Lower lobe of right lung (tissue), 2 donors: Measurements from ENCODE around the gene TBCB. TPM values are rescaled to one million over a fixed set of nuclear protein-coding genes. Genes with fewer than 3 reads are reported as not detected.

Source experiments
- ATAC-seq, 2 donors: fragments of 200-7000 bp; cut with Tn5 transposase; one replicate each; pipeline ENCODE4 v1.9.1; 2020 to 2022; ENCODE audit warnings: mild to moderate bottlenecking in 2 of 2, moderate library complexity in 2 of 2
- DNase-seq: peaks from one replicate; pipeline ENCODE4 v3.0.0-alpha.2; 2020
- H3K27ac ChIP-seq: fragments of 200-600 bp; one replicate; pipeline ENCODE4 v1.8.0; 2022
- H3K27me3 ChIP-seq: fragments of 200-600 bp; one replicate; pipeline ENCODE4 v1.8.0; 2022; ENCODE audit warnings: low read depth
- H3K36me3 ChIP-seq: fragments of 200-600 bp; one replicate; pipeline ENCODE4 v1.8.0; 2022; ENCODE audit warnings: mild to moderate bottlenecking
- H3K4me1 ChIP-seq: fragments of 200-600 bp; one replicate; pipeline ENCODE4 v1.8.0; 2022
- H3K4me3 ChIP-seq: fragments of 200-600 bp; one replicate; pipeline ENCODE4 v1.8.0; 2022; ENCODE audit warnings: mild to moderate bottlenecking
- H3K9me3 ChIP-seq: fragments of 200-600 bp; one replicate; pipeline ENCODE4 v1.8.0; 2022
- CTCF ChIP-seq: fragments of 200-600 bp; IDR thresholded peaks from one replicate; pipeline ENCODE4 v1.8.0; 2022; ENCODE audit warnings: antibody characterized with exemption, mild to moderate bottlenecking
- intact Hi-C: fragments of 100-400 bp; cut with DNase I; formaldehyde crosslinking; loops from one replicate; pipeline ENCODE4 v1.11.0; 2022
- total RNA-seq: library from RNA; stranded (reverse); fragmentation: NEBNext Ultra II Directional; extraction: Animal tissue kit (Norgen Biotek cat#: 25700); gene quantifications from one replicate; pipeline ENCODE4 v1.2.1, GENCODE V29; 2021
- donor health status: DM: no; HTN: yes; CAD: no; lungs with severe emphysema.

Gene TBCB
- total RNA-seq, 1 donor from 2014 or later, result 90.2 TPM

DNA sequence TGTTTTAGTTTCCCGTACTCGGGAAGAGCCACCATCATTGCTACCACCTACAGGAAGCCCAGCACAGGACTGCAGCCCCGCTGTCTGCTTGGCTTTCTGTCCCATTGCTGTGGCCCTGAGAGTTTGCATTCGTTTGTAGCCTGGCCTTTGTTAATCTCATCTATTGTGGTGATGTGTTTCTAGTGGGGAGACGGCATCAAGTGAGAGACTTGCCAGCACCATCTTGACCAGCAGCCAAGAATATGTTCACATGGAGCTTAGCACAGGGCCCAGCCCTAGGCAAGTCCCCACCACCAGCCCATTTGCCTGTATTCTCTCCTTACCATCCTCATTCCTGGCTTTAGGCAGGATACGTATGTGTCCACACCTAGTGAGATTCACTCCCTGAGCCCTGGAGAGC is 21.6 kb upstream of the TBCB start:
- no peaks in the 10 kb centered on the region for H3K4me1 ChIP-seq
- no peak for DNase-seq
- TF ChIP-seq CTCF, result no peak
- H3K9me3 ChIP-seq, result no peaks in the 10 kb centered on the region
- no peak overlapping the region for H3K27ac ChIP-seq
- no peak for ATAC-seq
- H3K27me3 ChIP-seq, result no peaks in the 10 kb centered on the region
- no peaks in the 10 kb centered on the region for H3K36me3 ChIP-seq
- intact Hi-C loops, result no loop called here
- no peak overlapping the region for H3K4me3 ChIP-seq

DNA sequence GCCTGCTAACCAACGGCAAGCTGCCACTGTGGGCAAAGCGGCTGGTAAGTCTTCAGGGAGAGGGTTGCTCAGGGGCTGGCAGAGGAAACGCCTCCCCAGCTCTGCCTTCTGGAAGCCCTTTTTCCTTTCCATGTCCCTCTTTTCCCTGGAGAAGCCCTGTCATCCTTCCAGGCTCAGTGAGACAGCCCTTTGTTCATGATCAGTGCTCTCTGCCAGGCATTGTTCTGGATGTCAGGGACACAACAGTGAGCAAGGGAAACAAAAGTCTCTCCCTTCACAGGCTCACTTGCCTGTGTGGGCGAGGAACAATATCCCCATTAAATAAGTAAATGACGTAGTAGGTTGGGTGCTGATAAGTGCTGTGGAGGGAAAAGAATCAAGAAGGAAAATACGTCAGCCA is 18.2 kb upstream of the TBCB start:
- ATAC-seq (no peak), DNase-seq (no peak)
- no peak for TF ChIP-seq CTCF
- H3K9me3 ChIP-seq, result no peaks in the 10 kb centered on the region
- intact Hi-C loops, result no loop called here
- no peaks in the 10 kb centered on the region for H3K4me1 ChIP-seq
- no peak overlapping the region for H3K27ac ChIP-seq
- no peak overlapping the region for H3K4me3 ChIP-seq
- H3K36me3 ChIP-seq, result no peaks in the 10 kb centered on the region
- H3K27me3 ChIP-seq, result no peaks in the 10 kb centered on the region

GRCh38 chr19:36099166-36099785 is 16.0 kb upstream of the TBCB start:
- Histone ChIP-seq H3K4me3 (no peak overlapping the region), H3K27ac (no peak overlapping the region), H3K36me3 (no peaks in the 10 kb centered on the region), H3K9me3 (no peaks in the 10 kb centered on the region), H3K27me3 (no peaks in the 10 kb centered on the region), H3K4me1 (no peaks in the 10 kb centered on the region)
- ATAC-seq, result no peak
- no peak for TF ChIP-seq CTCF
- no peak for DNase-seq
- intact Hi-C loops, result no loop called here

DNA sequence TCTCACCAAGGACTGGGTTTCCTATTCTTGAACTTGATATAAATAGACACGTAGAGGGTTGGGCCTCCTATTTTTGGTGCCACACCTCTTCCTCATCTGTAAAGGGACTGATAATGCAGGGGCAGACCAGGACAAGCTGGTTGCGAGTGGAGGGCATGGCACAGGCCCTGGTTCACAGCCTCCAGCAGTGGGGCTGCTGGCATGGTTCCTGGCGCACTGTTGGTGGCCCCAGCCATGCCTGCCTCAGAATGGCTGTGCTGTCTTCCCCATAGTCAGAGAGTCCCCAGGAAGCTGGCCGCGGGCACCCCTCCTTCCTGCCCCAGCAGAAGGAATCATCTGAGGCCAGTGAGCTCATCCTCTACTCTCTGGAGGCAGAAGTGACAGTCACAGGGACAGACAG is 14.8 kb upstream of the TBCB start:
- H3K27me3 ChIP-seq, result no peaks in the 10 kb centered on the region
- H3K9me3 ChIP-seq, result no peaks in the 10 kb centered on the region
- H3K4me1 ChIP-seq, result no peaks in the 10 kb centered on the region
- intact Hi-C loops, result no loop called here
- H3K4me3 ChIP-seq, result no peak overlapping the region
- DNase-seq (no peak), ATAC-seq (no peak)
- no peak for TF ChIP-seq CTCF
- H3K36me3 ChIP-seq, result no peaks in the 10 kb centered on the region
- no peak overlapping the region for H3K27ac ChIP-seq

- no peak for ATAC-seq
- DNase-seq, result no peak
Measured at GRCh38 chr19:36101550-36102327, 13.5 kb upstream of the TBCB start.

More at GRCh38 chr19:36101550-36102327, 13.5 kb upstream of the TBCB start:
- no peak overlapping the region for H3K27ac ChIP-seq
- no peaks in the 10 kb centered on the region for H3K36me3 ChIP-seq
- H3K27me3 ChIP-seq, result no peaks in the 10 kb centered on the region
- H3K4me1 ChIP-seq, result no peaks in the 10 kb centered on the region
- intact Hi-C loops, result no loop called here
- H3K4me3 ChIP-seq, result no peak overlapping the region
- no peak for TF ChIP-seq CTCF
- H3K9me3 ChIP-seq, result no peaks in the 10 kb centered on the region
